ENCODE measurements around the gene MED22.
A peak's percentile ranks its signal among the peaks of the same experiment; 100 is the strongest.
"Not testable (repeated sequence)": the region's sequence is repeated elsewhere in the genome, so short reads cannot be mapped to it uniquely, and the experiment has no call there.

MED22 gene

GRCh38 chr9:133354766-133355165 is 6.8 kb upstream of the MED22 start:
- no peak for DNase-seq

- DNase-seq, result no peak
Observed at GRCh38 chr9:133353548-133353947, 5.6 kb upstream of the MED22 start.

- no peak for DNase-seq
Observed at GRCh38 chr9:133352635-133353340, 4.9 kb upstream of the MED22 start.

- DNase-seq, result no peak
Observed at GRCh38 chr9:133351908-133352634, 4.1 kb upstream of the MED22 start.

- DNase-seq, result no peak
Observed at GRCh38 chr9:133351526-133351907, 3.6 kb upstream of the MED22 start.

- no peak for DNase-seq
Observed at GRCh38 chr9:133349965-133350616, 2.2 kb upstream of the MED22 start.

- no peak for DNase-seq
Observed at GRCh38 chr9:133348718-133349573, 1.0 kb upstream of the MED22 start.

GRCh38 chr9:133347515-133347984 is 381 bp downstream of the MED22 start:
- no peak for DNase-seq

GRCh38 chr9:133346021-133346785 is 1.7 kb downstream of the MED22 start:
- no peak for DNase-seq

- no peak for DNase-seq
Observed at GRCh38 chr9:133345596-133345995, 2.3 kb downstream of the MED22 start.

GRCh38 chr9:133344979-133345378 is 3.0 kb downstream of the MED22 start:
- no peak for DNase-seq

- DNase-seq, result no peak
Observed at GRCh38 chr9:133344071-133344470, 3.9 kb downstream of the MED22 start.

GRCh38 chr9:133342570-133342969 is 5.4 kb downstream of the MED22 start:
- no peak for DNase-seq

- no peak for DNase-seq
Observed at GRCh38 chr9:133342069-133342406, 5.9 kb downstream of the MED22 start.

GRCh38 chr9:133341369-133342068 is 6.4 kb downstream of the MED22 start:
- peak in 1 of 2 donors; percentile 13 for DNase-seq

GRCh38 chr9:133340916-133341315 is 7.0 kb downstream of the MED22 start:
- DNase-seq, result no peak

GRCh38 chr9:133340256-133340655 is 7.7 kb downstream of the MED22 start:
- peak in 1 of 2 donors; percentile 14 for DNase-seq

- DNase-seq, result no peak
Observed at GRCh38 chr9:133339641-133340040, 8.3 kb downstream of the MED22 start.

- peak; percentile 61 to 85 for DNase-seq
Observed at GRCh38 chr9:133335924-133336811, 11.8 kb downstream of the MED22 start, which contains the start of gene SURF6. Gene SURF6 (minus strand): TSS chr9:133336188. CDS start chr9:133336132, 56 bp downstream.

GRCh38 chr9:133334888-133335287 is 13.0 kb downstream of the MED22 start:
- DNase-seq, result not testable (repeated sequence)

Data from bone marrow (tissue), 2 donors.